Subcutaneous adipose tissue (tissue), 4 donors: ENCODE measurements around the gene IFNL2. TPM values are rescaled to one million over a fixed set of nuclear protein-coding genes. Genes with fewer than 3 reads are reported as not detected.

Experiments used
- total RNA-seq, 4 donors: library from RNA; depleted of rRNA; stranded (reverse); fragments of >200 nt; gene quantifications; one replicate each; pipeline ENCODE4 v1.1.0, GENCODE V29; 2016
- TF ChIP-seq, protein P1 (sequence below): fragments of 450-650 bp; IDR thresholded peaks from one replicate; pipeline ENCODE4 v1.5.1; 2016; ENCODE audit warnings: low read depth, mild to moderate bottlenecking, control low read depth, antibody characterized with exemption, moderate library complexity

The IFNL2 gene
- total RNA-seq, 4 donors from 2014 or later, result not detected

DNA sequence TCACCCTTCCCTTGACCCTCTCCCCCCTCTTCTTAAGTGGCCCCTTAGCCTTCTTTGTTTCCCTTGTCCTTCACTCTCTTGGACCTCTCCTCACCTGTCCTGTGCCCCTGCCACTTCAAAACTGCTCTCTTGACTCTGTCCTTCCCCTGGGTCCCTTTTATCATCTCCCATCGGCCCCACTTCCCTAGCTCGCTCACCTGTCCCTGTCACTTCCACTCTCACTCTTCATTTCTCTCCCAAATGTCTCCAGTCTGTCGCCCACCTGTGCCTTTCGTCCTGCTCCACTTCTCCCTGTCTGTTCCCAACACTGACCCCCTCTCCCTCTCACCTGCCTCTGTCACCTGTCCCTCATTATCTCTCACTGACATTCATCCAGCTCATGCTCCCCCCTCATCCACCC is 28.7 kb downstream of the IFNL2 start:
- TF ChIP-seq, protein P1, sequence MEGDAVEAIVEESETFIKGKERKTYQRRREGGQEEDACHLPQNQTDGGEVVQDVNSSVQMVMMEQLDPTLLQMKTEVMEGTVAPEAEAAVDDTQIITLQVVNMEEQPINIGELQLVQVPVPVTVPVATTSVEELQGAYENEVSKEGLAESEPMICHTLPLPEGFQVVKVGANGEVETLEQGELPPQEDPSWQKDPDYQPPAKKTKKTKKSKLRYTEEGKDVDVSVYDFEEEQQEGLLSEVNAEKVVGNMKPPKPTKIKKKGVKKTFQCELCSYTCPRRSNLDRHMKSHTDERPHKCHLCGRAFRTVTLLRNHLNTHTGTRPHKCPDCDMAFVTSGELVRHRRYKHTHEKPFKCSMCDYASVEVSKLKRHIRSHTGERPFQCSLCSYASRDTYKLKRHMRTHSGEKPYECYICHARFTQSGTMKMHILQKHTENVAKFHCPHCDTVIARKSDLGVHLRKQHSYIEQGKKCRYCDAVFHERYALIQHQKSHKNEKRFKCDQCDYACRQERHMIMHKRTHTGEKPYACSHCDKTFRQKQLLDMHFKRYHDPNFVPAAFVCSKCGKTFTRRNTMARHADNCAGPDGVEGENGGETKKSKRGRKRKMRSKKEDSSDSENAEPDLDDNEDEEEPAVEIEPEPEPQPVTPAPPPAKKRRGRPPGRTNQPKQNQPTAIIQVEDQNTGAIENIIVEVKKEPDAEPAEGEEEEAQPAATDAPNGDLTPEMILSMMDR, result no peak

DNA sequence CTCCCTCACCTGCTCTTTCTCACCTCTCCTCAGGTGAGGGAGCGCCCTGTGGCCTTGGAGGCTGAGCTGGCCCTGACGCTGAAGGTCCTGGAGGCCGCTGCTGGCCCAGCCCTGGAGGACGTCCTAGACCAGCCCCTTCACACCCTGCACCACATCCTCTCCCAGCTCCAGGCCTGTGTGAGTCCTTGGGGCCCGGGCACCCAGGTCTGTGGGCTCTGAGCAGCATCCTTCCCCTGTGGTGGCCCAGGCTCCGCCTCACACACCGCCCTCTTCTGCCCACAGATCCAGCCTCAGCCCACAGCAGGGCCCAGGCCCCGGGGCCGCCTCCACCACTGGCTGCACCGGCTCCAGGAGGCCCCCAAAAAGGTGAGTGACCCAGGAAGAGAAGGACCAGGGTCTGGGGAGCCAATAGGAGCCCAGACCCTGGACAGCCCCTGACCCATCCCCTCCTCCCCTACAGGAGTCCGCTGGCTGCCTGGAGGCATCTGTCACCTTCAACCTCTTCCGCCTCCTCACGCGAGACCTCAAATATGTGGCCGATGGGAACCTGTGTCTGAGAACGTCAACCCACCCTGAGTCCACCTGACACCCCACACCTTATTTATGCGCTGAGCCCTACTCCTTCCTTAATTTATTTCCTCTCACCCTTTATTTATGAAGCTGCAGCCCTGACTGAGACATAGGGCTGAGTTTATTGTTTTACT is 29.9 kb downstream of the IFNL2 start:
- TF ChIP-seq, protein P1, result no peak

DNA sequence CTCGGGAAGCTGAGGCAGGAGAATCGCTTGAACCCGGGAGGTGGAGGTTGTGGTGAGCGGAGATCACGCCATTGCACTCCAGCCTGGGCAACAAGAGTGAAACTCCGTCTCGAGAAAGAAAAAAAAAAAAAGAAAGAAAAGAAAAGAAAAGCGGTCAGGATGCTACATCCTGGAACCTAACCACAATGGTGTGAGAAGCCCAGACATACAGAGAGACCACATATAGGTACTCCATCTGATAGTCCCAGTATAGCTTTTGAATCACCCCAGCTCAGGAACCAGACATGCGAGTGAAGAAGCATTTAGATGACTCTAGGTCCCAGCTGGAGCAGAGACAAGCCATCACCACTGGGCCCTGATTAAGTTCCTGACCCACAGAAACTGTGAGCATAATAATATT is 31.2 kb downstream of the IFNL2 start:
- TF ChIP-seq, protein P1, result no peak

DNA sequence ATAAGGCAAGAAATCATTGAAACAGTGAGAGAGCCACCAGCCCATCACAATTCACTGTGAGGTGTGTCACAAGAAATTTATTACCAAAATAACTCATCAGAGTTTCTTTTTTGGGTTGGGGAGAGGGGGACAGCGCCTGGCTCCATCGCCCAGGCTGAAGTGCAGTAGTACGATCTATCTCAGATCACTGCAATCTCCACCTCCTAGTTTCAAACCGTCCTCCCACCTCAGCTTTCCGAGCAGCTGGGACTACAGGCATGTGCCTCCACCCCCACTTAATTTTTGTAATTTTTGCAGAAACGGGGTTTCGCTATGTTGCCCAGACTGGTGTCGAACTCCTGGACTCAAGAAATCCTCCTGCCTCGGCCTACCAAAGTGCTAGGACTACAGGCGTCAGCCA is 31.6 kb downstream of the IFNL2 start:
- TF ChIP-seq, protein P1, result no peak

DNA sequence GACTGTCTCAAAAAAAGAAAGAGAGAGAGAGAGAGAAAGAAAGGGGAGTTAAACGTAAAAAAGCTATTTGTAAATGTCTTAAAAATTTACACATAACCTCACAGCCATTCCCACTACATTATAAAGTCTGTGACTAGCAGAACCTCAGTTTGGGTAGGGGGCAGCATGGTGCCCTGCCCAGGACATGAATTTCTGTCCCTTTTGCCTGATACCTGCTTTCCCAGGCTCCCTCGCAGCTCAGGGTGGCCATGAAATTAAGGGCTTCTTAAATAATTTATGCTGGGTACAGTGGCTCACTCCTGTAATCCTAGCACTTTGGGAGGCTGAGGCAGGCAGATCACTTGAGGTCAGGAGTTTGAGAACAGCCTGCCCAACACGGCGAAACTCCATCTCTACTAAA is 32.8 kb downstream of the IFNL2 start:
- TF ChIP-seq, protein P1, result no peak

DNA sequence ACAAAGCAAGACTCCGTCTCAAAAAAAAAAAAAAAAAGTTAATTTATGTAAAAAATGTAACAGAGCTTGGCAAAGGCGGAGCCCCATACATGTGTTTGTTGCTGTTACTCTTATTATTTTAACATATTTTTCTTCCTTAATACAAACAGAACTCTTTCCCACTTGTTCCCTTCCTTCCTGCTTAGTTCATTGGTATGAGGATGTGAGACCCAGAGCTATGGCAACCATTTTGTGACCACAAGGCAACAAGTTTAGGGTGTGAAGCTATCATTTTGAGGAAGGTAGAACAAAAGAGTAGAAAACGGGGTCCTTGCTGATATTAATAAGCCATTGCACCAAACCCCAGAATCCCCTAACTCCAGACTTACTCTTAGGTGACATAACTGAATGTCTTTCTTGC is 33.4 kb downstream of the IFNL2 start:
- TF ChIP-seq, protein P1, result no peak

DNA sequence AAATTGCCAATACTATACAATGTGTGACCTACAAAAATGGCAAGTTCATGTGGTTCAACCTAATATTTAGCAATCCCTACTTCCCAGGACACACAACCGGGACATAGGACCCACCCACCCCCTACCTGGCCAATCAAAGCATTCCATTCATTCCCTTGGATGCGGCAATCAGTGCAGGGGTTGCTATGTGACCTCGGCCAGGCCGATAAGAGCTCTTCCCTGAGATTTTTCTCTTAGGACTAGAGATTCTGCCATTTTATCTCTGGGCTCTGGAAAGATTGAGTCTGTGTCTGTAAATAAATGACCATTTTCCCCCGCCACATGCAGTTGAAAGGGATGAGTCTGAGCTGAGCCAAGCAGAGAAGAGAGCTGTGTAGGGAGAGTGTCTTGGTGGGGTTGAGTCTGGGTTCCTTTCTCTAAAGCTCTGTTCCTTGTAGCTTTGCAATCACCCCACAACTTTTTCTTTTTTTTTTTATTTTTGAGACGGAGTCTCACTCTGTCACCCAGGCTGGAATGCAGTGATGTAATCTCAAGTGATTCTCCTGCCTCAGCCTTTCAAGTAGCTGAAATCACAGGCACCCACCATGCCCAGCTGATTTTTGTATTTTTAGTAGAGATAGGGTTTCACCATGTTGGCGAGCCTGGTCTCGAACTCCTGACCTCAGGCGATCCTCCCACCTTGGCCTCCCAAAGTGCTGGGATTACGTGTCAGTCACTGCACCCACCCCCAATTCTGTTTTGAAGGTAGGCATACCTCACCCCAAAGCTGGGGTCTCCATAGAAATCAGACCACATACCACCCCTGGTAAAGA is 35.4 kb downstream of the IFNL2 start:
- TF ChIP-seq, protein P1, result no peak
